ENCODE data around the gene SIX3.

Gene SIX3

GRCh38 chr2:44950646-44951045 lies 9.1 kb downstream of the SIX3 start:
- no peak for DNase-seq
- intact Hi-C loops (cut with DNase I): loop anchor here (10.0 kb wide), 1 partner anchor 466 kb away; no protein-coding TSS in a partner anchor

- DNase-seq: no peak
- intact Hi-C loops (cut with DNase I): loop anchor here (10.0 kb wide), 1 partner anchor 466 kb away; no protein-coding TSS in a partner anchor
Measured at GRCh38 chr2:44951124-44951523, 9.6 kb downstream of the SIX3 start.

- peak in 13 of 42 donors; percentile 36 to 75 (median 59) for DNase-seq
- intact Hi-C loops (cut with DNase I): loop anchor here (10.0 kb wide), 1 partner anchor 467 kb away; no protein-coding TSS in a partner anchor
Measured at GRCh38 chr2:44951714-44952113, 10.2 kb downstream of the SIX3 start.

DNA sequence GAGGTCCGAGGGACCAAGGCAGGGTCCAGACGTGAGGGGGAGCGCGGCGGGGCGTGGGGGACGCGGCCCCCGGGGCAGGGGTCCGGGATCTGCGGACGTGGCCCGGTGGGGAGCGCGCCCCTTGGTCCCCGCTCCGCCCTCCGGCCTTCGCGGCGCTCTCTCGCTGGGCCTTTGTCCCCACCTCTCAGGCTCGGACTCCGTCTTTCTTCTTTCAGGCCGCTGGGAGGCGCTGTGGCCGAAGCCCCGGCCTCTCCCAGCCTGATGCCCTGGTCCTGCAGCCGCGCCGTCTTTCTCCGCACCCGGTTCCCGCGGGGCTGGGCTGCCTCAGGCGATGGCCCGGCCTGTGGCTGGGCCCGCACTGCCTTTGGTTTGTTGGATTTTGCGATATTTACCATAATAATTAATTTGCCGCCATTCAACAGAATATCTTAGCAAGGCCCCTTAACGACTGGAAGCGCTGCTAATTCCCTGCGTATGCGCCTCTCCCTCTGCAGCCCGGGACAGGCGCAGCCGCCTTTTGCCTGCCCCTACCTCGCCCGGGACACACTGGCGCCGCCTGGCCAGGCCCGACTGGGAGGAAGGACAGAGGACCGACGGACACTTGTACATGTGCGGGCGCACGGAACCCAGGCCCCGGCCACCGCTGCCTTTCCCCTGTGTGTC lies 10.8 kb downstream of the SIX3 start:
- intact Hi-C loops (cut with DNase I): loop anchor here (10.0 kb wide), 1 partner anchor 467 kb away; no protein-coding TSS in a partner anchor

GRCh38 chr2:44952806-44953498 lies 11.4 kb downstream of the SIX3 start:
- intact Hi-C loops (cut with DNase I): loop anchor here (10.0 kb wide), 1 partner anchor 468 kb away; no protein-coding TSS in a partner anchor
- peak in 4 of 42 donors; percentile 36 to 59 (median 50) for DNase-seq

More for the DNA sequence above, 10.8 kb downstream of the SIX3 start:
- DNase-seq: peak in 24 of 42 donors; percentile 43 to 81 (median 67)

GRCh38 chr2:44953499-44953883 lies 12.0 kb downstream of the SIX3 start:
- intact Hi-C loops (cut with DNase I): loop anchor here (10.0 kb wide), 1 partner anchor 469 kb away; no protein-coding TSS in a partner anchor

GRCh38 chr2:44954447-44954888 lies 13.0 kb downstream of the SIX3 start:
- intact Hi-C loops (cut with DNase I): loop anchor here (10.0 kb wide), 1 partner anchor 470 kb away; no protein-coding TSS in a partner anchor
- no peak for DNase-seq

More at GRCh38 chr2:44953499-44953883, 12.0 kb downstream of the SIX3 start:
- no peak for DNase-seq

DNA sequence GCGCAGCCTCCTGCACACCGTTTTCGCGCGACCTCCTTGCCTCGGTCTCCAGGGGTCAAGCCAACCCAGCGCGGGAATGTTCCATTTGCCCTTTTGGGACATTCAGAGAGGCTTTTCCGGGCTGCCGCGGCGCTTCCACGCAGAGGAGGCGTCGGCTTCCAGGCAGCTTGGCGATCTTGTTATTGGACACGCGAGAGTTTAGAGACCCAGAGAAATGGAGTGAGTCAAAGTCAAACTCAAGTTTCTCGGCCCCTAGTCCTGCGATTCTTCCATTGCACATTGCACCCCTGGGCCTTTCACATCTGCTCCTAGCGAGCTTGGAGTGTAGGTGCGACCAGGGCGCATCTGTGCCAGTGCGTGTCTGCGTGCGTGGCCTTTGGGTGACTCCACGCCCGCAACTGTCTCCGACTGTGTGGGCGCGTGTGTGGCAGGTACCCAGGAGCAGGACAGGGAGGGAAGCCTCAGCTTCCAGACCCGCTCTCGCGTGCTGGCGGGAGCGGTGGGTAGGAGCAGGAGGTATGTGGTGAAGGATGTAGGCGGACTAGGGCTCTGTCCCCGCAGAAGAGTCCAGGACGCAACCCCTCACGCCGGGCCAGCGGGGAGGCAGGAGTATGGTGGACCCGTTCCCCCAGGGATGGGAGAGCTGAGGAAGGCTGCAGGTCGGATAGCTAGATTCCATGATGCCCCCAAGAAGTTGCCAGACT lies 13.5 kb downstream of the SIX3 start:
- peak in 4 of 42 donors; percentile 18 to 55 (median 28) for DNase-seq
- intact Hi-C loops (cut with DNase I): loop anchor here (10.0 kb wide), 1 partner anchor 470 kb away; no protein-coding TSS in a partner anchor

- peak; percentile 50 to 92 (median 86) for DNase-seq
- intact Hi-C loops (cut with DNase I): loop anchor here (10.0 kb wide), 1 partner anchor 471 kb away; no protein-coding TSS in a partner anchor
Measured at GRCh38 chr2:44955593-44956392, 14.3 kb downstream of the SIX3 start.

- no peak for DNase-seq
- intact Hi-C loops (cut with DNase I): loop anchor here (10.0 kb wide), 1 partner anchor 472 kb away; no protein-coding TSS in a partner anchor
Measured at GRCh38 chr2:44956843-44957242, 15.3 kb downstream of the SIX3 start.

- intact Hi-C loops (cut with DNase I): loop anchor here (10.0 kb wide), 1 partner anchor 473 kb away; no protein-coding TSS in a partner anchor
- DNase-seq: no peak
Measured at GRCh38 chr2:44957656-44958327, 16.3 kb downstream of the SIX3 start.

GRCh38 chr2:44959855-44960254 lies 18.4 kb downstream of the SIX3 start:
- no peak for DNase-seq

GRCh38 chr2:44960871-44961270 lies 19.4 kb downstream of the SIX3 start:
- no peak for DNase-seq
- intact Hi-C loops (cut with DNase I): no loop called here

More at GRCh38 chr2:44959855-44960254, 18.4 kb downstream of the SIX3 start:
- intact Hi-C loops (cut with DNase I): loop anchor here (10.0 kb wide), 1 partner anchor 475 kb away; no protein-coding TSS in a partner anchor

DNA sequence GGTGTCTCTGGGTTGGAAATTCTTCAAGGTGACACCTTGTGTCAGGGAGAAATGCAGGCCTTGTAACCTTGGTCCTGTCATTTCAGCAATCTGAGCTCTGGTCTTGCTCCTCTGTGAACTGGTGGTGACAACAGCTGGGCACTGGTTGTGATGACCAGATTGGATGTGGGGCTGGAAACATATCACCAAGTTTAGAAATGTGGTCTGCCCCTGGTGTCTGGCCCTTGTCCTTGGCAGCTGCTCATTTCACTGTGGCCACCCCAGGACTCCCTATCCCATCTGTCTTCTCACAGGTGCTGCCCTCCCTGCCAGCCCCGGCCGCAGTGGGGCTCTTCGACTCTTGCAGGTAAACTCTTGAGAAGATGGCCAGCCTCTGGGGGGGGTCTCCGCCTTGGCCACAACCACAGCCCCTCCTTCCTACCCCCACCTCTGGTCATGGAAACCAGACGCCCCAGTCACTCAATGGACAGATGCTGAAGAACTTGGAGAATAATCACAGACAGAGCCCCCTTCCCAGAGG lies 20.7 kb downstream of the SIX3 start:
- intact Hi-C loops (cut with DNase I): no loop called here
- DNase-seq: no peak

- intact Hi-C loops (cut with DNase I): no loop called here
- peak in 5 of 42 donors; percentile 41 to 53 (median 47) for DNase-seq
Measured at GRCh38 chr2:44964752-44965236, 23.3 kb downstream of the SIX3 start.

GRCh38 chr2:44965684-44966083 lies 24.2 kb downstream of the SIX3 start:
- intact Hi-C loops (cut with DNase I): no loop called here
- DNase-seq: peak in 19 of 42 donors; percentile 34 to 81 (median 54)

GRCh38 chr2:44967056-44967455 lies 25.6 kb downstream of the SIX3 start:
- DNase-seq: no peak
- intact Hi-C loops (cut with DNase I): no loop called here

All from head of caudate nucleus (tissue), 42 donors.